Calu3 (cell line): ENCODE data around the gene HOXB2. TPM values are rescaled to one million over a fixed set of nuclear protein-coding genes. Genes with fewer than 3 reads are reported as not detected.
A peak's percentile ranks its signal among the peaks of the same experiment; 100 is the strongest.

Source experiments
- BruUV-seq: library from RNA; stranded (reverse); fragments of 400-500 nt; replicated peaks from 2 replicates; lab custom pipeline; 2021; lab: Mats Ljungman, UMichigan
- CTCF ChIA-PET: fragments of 300-600 bp; sonication (Branson Sonifier 250); formaldehyde crosslinking; loops from one replicate; lab custom pipeline; 2022; ENCODE audit warnings: antibody characterized with exemption; lab: Charles Lee
- DNase-seq: peaks from one replicate; pipeline ENCODE4 v3.0.0; 2022
- H3K27ac Mint-ChIP-seq: one replicate; pipeline ENCODE4 v1.8.0; 2022; ENCODE audit warnings: mixed read lengths; ENCODE audit not compliant: unreplicated experiment
- H3K27me3 Mint-ChIP-seq: one replicate; pipeline ENCODE4 v1.8.0; 2022; ENCODE audit warnings: mixed read lengths; ENCODE audit not compliant: unreplicated experiment
- H3K36me3 Mint-ChIP-seq: one replicate; pipeline ENCODE4 v1.8.0; 2022; ENCODE audit warnings: mild to moderate bottlenecking, moderate library complexity, mixed read lengths; ENCODE audit not compliant: insufficient read depth, unreplicated experiment
- H3K4me1 Mint-ChIP-seq: one replicate; pipeline ENCODE4 v1.8.0; 2022; ENCODE audit warnings: mild to moderate bottlenecking, low read depth, mixed read lengths; ENCODE audit not compliant: unreplicated experiment
- H3K4me3 Mint-ChIP-seq: one replicate; pipeline ENCODE4 v1.8.0; 2022; ENCODE audit warnings: mild to moderate bottlenecking, low read depth, moderate library complexity, mixed read lengths; ENCODE audit not compliant: unreplicated experiment
- H3K9me3 Mint-ChIP-seq: one replicate; pipeline ENCODE4 v1.8.0; 2022; ENCODE audit warnings: low read depth, mixed read lengths; ENCODE audit not compliant: unreplicated experiment
- intact Hi-C: fragments of 100-400 bp; cut with micrococcal nuclease; formaldehyde crosslinking; loops from one replicate; pipeline ENCODE4 v1.10.0; 2022; ENCODE audit not compliant: unreplicated experiment
- total RNA-seq: library from RNA; stranded (reverse); gene quantifications from 2 replicates; pipeline ENCODE4 v1.2.3, GENCODE V29; 2022
- TF ChIP-seq, protein P1 (sequence below): fragments of 200-600 bp; IDR thresholded peaks from one replicate; pipeline ENCODE4 v1.8.0; 2022; ENCODE audit warnings: antibody characterized with exemption; ENCODE audit not compliant: unreplicated experiment

HOXB2 gene
- total RNA-seq, 1 experiment from 2014 or later, result 24.5 TPM

- H3K9me3 Mint-ChIP-seq, result no peaks in the 10 kb centered on the region
- no peak for DNase-seq
- BruUV-seq, result TSS peak; percentile 9
- peaks cover 5% of the 10 kb centered on the region for H3K27me3 Mint-ChIP-seq
- H3K36me3 Mint-ChIP-seq, result peaks cover 99% of the 10 kb centered on the region
- intact Hi-C loops, result no loop called here
- TF ChIP-seq, protein P1, sequence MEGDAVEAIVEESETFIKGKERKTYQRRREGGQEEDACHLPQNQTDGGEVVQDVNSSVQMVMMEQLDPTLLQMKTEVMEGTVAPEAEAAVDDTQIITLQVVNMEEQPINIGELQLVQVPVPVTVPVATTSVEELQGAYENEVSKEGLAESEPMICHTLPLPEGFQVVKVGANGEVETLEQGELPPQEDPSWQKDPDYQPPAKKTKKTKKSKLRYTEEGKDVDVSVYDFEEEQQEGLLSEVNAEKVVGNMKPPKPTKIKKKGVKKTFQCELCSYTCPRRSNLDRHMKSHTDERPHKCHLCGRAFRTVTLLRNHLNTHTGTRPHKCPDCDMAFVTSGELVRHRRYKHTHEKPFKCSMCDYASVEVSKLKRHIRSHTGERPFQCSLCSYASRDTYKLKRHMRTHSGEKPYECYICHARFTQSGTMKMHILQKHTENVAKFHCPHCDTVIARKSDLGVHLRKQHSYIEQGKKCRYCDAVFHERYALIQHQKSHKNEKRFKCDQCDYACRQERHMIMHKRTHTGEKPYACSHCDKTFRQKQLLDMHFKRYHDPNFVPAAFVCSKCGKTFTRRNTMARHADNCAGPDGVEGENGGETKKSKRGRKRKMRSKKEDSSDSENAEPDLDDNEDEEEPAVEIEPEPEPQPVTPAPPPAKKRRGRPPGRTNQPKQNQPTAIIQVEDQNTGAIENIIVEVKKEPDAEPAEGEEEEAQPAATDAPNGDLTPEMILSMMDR, result no peak
- peak overlapping the region; percentile 88 for H3K4me3 Mint-ChIP-seq
- CTCF ChIA-PET, result interaction anchor here (0.8 to 1.8 kb wide), 5 partner anchors 9 to 328 kb away, joined by 3 to 10 read pairs (median 5); no protein-coding TSS in a partner anchor
- peak overlapping the region; percentile 95 for H3K27ac Mint-ChIP-seq
- H3K4me1 Mint-ChIP-seq, result peaks cover 80% of the 10 kb centered on the region
Observed at GRCh38 chr17:48589060-48589830, 44.3 kb upstream of the HOXB2 start.

DNA sequence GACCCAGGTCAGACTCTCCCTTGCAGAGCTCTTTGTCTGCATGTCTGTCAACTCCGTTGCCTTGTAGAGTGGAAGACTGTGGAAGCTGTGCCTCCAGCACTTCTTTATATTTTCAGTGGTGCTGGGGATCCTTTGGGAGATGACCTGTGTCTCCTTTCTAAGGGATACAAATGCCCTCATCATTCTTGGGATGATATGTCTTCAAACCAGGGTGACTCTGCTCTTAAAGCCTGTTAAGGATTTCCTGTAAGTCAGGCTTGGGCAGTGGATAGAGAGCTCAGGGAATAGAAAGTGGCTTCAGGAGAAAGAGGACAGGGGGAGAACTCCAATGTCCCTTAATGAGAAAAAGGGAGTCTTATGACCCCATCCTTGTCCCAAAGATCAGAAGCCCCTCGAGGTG is 43.6 kb upstream of the HOXB2 start:
- H3K27ac Mint-ChIP-seq, result peak overlapping the region; percentile 95
- intact Hi-C loops, result no loop called here
- TF ChIP-seq, protein P1, result no peak
- H3K27me3 Mint-ChIP-seq, result peaks cover 12% of the 10 kb centered on the region
- no peaks in the 10 kb centered on the region for H3K9me3 Mint-ChIP-seq
- peak overlapping the region; percentile 88 for H3K4me3 Mint-ChIP-seq
- BruUV-seq, result no TSS peak
- peaks cover 80% of the 10 kb centered on the region for H3K4me1 Mint-ChIP-seq
- CTCF ChIA-PET, result interaction anchor here (0.5 to 1.8 kb wide), 9 partner anchors 9 to 327 kb away, joined by 3 to 10 read pairs (median 4); no protein-coding TSS in a partner anchor
- DNase-seq, result no peak
- peaks cover 96% of the 10 kb centered on the region for H3K36me3 Mint-ChIP-seq

DNA sequence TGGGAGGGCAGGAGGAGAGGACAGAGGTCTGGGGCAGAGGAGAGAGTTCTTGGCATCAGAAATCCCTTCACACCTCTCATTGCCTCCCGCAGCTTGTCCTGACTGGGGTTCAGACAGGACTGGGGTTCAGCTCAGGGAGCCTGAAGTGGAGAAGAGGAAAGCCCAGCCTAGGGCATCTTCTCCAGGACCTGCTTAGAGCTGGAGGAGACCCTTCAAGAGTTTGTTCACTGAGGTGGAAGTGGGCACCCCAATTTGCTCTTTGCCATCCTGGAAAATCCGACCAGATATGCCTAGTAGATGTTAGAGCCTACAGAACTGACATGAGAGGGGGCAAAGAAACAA is 43.1 kb upstream of the HOXB2 start:
- H3K27me3 Mint-ChIP-seq, result peaks cover 16% of the 10 kb centered on the region
- peak overlapping the region; percentile 88 for H3K4me3 Mint-ChIP-seq
- intact Hi-C loops, result no loop called here
- H3K9me3 Mint-ChIP-seq, result no peaks in the 10 kb centered on the region
- CTCF ChIA-PET, result interaction anchor here (0.5 to 1.8 kb wide), 18 partner anchors 8 to 328 kb away, joined by 3 to 10 read pairs (median 4); no protein-coding TSS in a partner anchor
- H3K27ac Mint-ChIP-seq, result peak overlapping the region; percentile 95
- TF ChIP-seq, protein P1, result no peak
- DNase-seq, result no peak
- no TSS peak for BruUV-seq
- H3K4me1 Mint-ChIP-seq, result peaks cover 80% of the 10 kb centered on the region
- peaks cover 95% of the 10 kb centered on the region for H3K36me3 Mint-ChIP-seq

- Mint-ChIP-seq H3K4me1 (peaks cover 80% of the 10 kb centered on the region), H3K36me3 (peaks cover 95% of the 10 kb centered on the region), H3K27me3 (peaks cover 16% of the 10 kb centered on the region), H3K9me3 (no peaks in the 10 kb centered on the region), H3K27ac (peak overlapping the region; percentile 95), H3K4me3 (peak overlapping the region; percentile 88)
- CTCF ChIA-PET, result interaction anchor here (0.5 to 1.8 kb wide), 13 partner anchors 7 to 328 kb away, joined by 3 to 10 read pairs (median 4); no protein-coding TSS in a partner anchor
- no peak for DNase-seq
- intact Hi-C loops, result no loop called here
- BruUV-seq, result no TSS peak
- TF ChIP-seq, protein P1, result no peak
Observed at GRCh38 chr17:48587276-48588073, 42.6 kb upstream of the HOXB2 start.
